ENCODE measurements around the gene DNHD1.

The DNHD1 gene

DNA sequence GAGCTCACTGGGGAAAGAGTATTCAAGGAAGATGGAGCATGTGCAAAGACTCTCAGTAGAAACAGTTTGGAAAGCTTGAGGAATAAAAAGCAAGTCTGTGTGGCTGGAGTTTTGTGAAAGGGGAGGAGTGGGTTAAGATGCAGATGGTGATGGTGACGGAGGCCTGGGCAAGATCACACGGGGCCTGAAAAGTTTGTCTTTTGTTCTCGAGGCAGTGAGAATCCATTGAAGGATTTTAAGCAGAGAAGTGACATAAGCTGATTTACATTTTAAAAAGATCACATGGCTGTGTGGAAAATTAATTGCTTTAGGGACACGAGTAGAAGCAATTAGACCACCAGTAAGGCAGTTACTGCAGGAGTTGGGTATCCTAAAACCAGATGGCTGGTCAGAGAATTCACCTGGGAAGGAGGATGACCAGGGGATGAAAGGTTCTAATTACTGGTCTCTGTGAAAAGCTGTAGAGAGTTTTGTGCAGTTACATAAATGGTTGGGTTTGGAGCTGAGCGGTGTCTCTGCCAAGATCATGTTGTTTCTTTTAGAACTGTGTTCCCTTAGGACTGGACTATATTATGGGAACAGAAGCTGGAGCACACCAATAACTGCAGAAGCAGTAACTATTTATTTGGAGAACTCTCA lies 99.3 kb downstream of the DNHD1 start:
- no peak for DNase-seq

DNA sequence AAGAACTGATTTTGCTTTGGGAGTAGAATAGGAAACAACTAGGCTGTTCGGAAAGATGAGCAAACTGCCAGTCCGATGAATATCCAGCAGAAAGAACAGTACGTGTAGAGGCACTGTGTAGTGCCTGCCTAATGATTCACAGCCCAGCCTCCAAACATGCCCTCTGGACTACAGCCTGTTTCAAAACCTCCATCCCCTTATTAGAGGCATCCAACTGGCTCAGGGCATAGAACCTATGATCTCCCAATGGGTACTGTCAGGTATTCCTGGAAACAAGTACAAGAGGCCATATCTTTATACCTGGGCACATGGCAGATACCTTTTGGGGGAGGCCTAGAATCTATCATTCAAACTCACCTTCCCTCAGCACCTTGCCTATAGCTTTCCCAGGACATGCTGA lies 101.5 kb downstream of the DNHD1 start:
- DNase-seq = no peak

DNA sequence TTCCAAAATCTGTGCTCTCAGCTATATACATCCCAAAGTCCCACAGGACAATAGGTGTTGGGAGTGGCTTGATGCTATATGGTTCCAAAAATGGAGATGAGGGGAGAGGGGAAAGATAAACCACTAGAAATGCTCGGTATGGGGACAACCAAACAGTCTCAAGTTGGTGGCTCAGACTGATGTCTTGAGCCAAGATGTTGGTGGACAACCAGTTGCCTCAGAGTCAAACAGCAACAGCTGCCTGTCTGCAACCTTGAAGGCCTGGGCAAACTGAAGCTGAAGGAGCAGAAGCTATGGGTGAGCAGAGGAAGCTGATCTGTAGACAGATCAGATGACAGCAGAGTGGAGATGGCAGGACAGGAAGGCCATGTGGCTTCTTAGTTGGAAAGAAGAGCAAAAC lies 102.4 kb downstream of the DNHD1 start:
- no peak for DNase-seq

DNA sequence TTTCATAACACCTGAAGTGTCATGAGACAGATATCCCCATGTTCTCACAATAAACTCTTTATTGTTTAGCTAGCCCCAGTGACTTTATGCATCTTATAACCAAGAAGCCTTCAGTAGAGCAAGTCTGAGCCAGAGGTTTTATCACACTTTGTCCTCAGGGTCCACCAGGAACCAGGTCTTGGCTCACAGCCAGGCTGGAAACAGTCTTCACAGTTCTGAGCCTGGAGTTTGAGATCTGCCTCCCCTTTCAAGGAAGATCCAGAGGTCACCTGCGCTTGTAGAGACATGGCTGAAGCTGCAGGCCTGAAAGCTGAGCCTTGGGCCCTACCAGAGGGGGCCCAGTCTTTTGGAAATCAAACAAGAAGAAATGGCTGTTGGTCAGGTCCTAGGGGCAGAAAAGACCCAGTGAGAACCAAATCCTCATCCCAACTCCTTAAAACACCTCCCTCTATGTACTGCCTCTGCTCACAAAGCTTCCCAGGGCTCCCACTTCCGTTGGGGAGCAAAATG lies 102.9 kb downstream of the DNHD1 start:
- DNase-seq = no peak

DNA sequence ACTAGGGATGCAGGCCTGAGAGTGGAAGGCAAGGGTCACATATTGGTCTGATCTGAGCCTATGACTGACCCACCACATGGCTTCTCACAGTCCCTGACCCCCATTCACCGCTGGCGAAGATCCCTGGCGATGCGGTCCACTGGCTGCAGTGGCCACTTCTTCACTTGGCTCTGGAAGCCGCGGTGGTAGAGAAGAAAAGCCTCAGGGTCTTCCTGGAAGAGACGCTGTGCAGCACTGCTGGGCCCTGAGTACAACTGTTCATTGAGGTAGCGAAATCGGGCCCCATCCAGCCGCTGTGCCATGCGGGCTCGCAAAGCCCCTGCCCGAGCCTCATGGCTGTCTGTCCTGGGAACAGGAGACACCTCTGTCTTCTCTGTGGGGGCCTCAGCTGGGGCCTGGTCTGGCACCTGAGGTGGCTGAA lies 104.0 kb downstream of the DNHD1 start:
- DNase-seq = no peak

DNA sequence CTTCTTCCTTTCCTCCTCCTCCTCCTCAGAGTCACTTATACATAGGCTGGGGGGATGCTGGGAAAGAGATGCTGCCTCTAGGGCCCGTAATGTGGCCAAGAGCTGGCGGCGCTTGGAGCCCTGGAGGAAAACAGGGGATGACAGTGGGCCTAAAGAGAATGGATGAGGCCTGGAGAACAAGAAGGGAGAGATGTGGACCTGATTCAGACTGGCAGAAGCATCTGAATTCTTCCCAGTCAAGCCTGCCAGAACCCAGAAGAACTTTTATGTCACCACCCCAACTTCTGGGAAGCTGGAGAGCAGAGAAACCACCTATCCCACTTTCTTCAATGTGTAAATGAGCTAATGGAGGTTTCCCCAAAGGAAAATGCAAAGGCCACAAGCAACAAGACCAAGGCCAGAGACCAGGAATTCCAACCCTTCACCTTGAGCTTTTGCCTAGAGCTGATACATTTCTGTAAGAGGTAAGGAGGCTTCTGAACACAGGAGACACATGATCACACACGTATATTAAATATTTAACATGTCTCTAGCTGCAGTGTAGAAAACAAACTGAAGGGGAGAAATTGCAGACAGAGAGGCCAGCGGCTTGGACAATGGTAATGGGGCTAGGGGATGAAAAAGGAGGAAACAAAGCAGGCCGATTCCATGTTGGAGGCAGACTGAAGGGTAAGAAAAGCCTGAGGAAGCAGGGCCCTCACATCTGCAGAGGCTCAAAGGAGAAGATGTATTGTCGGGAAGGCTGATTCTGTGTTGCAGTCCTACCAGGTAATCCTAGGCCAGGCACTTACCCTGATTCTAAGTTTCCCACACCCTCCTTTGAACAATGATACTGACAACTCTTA lies 105.2 kb downstream of the DNHD1 start:
- DNase-seq = no peak

DNA sequence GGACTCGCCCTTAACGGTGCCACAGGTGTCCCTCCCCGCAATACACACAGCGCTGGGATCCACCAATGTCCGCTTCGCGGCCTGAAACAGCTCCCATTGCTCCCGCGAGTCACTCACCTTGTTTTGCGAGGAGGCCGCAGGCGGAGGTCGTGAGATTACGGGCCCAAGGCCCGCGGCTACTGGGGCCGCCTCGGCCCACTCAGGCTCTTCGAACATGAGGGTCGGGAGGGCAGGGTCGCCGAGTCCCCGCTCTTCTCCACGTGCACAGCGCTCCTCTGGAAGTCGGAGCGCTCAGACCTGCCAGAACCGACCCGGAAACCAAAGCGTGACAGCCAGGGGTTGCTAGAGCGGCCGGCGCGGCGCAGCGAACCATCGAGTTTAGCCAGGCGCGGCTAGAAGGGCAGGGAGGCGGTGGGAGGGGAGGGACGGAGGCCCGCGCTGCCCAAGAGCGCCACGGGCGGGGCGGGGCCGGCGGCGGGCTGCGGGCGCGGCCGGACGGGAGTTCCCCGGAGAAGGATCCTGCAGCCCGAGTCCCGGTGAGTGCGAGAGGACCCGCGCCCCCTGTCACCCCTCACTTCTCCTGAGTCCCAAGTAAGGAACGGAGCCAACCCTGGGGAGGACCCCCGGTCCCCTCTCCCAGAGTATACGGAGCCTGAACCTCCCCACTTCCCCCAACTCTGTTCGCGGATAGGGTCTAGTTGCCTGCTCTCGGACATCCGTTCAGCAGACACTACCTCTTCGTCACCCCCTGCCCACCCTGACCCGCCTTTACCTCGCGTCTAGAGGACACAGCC lies 106.4 kb downstream of the DNHD1 start, which contains the start of the genes ILK and RRP8:
Gene ILK (plus strand): TSS at position 488 of the 794 bp plus-strand sequence. CDS start 498 bp downstream, outside the sequence.
Gene RRP8 (minus strand): TSS at position 330 of the 794 bp plus-strand sequence. CDS start 114 bp downstream, at position 216.
- DNase-seq = peak; percentile 86

DNA sequence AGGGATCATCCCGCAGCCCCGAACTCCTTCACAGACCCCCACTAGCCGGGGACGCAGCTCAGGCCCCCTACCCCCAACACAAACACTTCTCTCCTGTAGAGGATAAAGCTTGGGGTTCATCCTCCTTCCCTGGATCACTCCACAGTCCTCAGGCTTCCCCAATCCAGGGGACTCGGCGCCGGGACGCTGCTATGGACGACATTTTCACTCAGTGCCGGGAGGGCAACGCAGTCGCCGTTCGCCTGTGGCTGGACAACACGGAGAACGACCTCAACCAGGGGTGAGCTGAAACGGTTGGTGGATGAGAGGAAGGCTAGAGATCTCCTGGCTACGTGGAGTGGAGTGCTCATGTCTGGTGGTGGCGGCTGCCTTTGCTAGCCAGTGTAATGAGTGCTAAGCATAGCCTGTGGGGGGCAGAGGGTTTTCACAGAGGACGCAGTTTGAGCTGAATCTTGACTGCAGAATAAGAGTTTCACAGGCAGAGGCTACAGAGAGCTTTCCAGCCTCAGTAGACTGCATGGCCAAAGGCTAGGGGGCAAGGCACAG lies 107.1 kb downstream of the DNHD1 start:
- peak; percentile 73 for DNase-seq

DNA sequence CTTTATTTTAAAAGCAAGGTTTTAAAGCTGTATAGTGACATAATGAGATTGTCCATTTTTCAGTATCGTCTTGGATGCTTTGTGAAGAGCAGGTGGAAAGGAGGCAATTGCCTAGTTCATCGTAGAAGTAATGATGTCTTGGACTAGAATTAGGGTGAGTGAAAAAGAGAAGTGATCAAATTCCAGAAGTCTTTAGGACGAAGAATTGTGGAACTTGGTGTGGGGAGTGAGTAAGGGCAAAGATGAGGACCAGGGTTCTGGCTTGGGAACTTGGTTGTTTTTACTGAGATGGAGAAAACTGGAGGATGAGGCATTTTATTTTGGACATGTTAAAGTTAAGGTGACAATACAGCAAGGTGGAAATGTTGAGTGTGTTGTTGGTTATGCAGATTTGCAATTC lies 107.7 kb downstream of the DNHD1 start:
- DNase-seq = no peak

DNA sequence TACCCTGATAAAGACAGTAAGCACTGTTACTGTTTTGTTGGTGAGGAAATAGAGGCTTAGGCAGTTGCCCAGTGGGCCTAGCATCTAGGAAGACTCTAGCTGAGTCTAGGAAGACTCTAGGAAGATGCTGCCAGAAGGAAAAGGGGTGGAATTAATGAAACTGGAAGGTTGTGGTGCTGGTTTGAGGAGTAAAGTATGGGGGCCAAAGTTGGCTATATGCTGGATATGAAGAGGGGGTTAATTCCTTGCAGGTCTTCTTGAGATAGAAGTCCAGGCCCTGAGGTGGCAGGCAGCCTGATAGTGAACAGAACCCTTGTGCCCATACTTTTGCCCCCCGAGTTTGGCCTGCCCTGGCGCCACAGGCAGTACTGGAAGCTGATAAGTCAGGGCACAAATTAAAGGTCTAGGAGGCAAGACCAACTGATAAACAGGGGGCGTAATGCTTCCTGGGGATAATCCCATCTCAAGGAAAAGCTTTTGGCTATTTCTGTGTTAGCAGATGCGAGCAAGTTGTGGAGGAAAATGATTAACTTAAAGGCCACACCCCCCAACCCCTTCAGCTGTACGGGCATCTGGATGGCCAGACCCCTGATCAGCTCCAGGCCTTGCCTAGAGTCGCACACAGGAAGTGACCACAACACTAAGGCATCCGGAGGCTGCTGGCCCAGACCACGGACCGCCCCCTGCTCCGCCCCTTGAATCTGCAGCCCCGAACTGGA lies 109.5 kb downstream of the DNHD1 start:
- peak; percentile 98 for DNase-seq

DNA sequence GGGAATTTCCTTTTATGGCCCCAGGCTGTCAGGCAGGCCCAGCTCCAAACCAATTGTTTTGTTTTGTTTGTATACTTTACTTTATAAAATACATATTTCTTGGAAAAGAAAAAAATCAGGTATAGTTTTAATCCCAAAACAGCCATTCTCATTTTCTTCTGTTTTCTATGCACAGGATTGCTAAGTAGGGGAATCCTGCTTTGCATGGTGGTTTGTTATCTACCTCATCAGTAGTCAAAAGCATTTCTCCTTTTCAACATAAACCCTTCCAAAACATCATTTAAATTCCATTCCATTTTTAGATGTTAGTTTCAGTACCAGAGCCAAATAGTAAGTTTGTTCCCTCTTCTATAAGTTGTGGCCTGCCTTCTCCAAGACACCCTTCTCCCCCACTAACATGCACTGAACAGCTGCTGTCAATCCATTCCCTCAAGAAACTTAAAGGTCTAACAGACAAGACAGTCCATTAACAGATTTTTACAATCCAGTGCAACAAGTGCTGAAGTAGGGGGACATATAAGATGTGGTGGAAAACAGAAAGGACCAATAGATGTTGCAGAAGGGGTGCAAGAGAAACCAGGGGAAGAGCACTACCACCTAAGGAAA lies 110.2 kb downstream of the DNHD1 start:
- DNase-seq = no peak

DNA sequence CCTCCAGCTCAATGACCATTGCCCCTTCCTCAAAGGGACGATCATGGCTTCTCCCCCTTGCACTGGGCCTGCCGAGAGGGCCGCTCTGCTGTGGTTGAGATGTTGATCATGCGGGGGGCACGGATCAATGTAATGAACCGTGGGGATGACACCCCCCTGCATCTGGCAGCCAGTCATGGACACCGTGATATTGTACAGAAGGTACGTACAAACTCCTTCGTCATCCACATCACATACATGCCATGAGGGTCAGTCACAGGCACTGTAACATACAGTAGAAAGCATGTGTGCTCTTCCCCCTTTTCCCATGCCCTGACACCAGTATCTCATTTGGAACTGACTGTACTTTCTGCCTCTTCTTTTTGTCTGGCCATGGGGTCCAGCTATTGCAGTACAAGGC lies 110.9 kb downstream of the DNHD1 start:
- no peak for DNase-seq

DNA sequence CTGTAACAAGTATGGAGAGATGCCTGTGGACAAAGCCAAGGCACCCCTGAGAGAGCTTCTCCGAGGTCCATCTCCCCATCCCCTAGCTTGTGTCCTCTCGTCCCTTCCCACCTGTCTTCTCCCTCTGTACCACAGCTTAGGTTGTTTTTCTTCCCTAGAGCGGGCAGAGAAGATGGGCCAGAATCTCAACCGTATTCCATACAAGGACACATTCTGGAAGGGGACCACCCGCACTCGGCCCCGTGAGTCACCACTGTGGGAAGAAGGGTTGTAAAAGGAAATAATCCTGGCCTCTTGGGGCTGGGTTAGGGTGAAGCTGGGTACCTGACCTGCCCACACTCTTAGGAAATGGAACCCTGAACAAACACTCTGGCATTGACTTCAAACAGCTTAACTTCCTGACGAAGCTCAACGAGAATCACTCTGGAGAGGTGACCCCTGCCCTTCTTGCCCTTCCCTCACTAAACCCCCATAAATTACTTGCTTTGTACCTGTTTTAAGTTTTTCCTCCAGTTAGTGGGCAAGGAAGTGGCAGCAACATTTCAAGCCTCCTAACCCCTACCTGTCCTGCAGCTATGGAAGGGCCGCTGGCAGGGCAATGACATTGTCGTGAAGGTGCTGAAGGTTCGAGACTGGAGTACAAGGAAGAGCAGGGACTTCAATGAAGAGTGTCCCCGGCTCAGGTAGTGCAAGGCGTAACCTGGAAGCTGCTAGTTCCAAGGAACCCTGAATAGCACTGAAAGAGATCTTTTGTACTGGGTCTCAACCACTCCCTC lies 111.8 kb downstream of the DNHD1 start:
- DNase-seq = no peak

DNA sequence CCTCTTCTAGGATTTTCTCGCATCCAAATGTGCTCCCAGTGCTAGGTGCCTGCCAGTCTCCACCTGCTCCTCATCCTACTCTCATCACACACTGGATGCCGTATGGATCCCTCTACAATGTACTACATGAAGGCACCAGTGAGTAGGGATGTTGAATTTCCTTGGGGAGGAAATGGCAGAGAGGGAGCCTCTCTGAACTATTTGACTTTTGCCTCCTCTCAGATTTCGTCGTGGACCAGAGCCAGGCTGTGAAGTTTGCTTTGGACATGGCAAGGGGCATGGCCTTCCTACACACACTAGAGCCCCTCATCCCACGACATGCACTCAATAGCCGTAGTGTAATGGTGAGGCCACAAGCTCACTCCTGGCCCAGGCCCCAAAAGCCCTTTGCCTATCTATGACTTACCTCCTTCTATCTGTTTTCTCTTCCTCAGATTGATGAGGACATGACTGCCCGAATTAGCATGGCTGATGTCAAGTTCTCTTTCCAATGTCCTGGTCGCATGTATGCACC lies 112.5 kb downstream of the DNHD1 start:
- no peak for DNase-seq

DNA sequence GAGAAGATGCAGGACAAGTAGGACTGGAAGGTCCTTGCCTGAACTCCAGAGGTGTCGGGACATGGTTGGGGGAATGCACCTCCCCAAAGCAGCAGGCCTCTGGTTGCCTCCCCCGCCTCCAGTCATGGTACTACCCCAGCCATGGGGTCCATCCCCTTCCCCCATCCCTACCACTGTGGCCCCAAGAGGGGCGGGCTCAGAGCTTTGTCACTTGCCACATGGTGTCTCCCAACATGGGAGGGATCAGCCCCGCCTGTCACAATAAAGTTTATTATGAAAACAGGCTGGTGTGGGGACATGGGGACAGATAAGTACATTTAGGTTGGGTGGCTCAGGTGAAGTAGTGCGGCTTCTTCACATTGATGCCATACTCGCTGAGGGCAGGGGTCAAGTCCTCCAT lies 113.5 kb downstream of the DNHD1 start:
- DNase-seq = no peak

DNA sequence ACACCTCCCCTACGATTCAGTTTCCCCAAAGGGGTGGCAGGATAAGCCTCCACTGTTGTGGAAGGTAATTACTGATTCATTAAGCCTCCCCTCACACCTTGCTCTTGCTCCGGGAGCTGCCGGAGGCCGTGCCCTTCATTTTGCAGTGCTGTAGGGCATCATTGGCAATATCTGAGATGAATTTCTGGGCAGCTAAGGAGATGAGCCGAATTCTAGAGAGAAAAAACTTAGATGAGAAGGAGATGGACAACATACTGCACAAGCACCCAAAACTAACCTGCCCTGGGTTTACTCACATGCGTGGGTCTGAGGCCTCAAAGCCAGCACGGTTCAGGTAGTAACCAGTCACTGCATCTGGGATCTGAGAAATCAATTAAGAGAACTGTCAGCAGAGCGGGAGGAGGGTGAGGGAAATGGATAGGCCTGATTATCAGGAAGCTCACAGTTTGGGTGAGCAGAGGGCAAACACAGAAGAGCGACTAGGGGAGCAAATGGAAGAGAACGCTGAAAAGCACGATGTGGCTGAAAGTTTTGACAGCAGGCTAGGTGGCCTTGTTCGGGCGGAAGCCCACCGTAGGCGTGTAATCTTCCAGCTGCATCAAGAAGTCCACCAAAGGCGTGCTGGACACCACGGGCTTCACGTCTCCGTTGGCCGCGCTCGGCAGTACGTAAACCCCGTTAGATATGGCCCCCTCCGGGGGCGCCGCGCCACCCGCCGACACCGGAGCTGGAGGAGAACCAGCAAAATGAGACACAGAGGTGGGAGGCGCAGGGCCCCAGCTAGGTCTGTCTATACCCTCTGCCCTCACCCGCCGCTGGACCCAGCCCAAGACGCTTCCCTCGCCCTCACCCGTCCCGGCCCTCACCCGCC lies 114.2 kb downstream of the DNHD1 start:
- peak; percentile 13 for DNase-seq

DNA sequence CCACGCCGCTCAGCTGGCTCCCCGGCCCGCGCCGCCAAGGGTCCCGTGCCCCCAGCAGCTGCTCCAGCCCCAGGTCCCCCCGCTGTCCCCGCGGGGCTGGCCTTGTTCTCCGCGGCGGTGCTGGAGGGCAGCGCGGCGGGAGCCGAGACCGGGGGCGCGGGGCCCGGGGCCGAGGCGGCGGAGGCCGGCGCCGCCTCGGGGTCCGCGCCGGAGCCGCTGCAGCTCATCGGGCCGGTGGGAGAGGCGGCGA lies 114.8 kb downstream of the DNHD1 start:
- DNase-seq = no peak

DNA sequence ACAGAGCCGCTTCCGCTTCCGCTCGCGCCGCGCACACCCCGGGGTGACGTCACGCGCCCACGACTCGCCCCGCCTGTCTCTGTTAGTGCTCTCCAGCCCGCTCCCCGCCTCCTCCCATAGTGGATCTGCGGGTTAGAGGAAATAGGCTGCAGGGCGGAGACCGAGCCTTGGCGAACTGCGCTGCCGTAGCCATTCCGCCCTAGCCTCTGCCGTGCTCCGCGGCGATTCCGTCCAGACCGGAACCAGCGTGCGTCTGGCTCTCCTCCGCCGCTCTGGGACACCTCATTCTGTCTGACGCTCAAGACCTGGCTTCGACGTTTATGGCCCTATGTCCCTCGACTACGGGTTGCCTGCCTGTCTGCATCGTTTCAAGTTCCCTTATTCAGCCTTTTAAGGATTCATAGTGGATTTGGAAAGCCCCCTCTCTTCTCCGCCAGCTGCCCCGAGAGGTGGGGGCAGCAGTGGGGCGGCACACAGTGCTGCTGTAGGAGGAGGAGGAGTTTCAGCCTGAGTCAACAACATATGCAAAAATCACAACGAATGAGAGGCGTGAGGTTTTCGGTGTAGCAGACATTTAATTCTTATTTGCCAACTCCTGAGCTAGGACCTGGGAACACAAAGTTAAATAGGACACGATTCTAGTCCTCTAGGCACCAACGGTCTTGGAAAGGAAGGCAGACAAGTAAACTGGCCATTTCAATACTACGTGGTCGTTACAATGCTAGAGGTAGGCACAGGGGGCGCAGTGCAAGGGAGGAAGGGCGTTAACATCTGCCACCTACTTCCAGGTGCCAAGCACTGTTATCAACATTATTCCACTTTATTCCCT lies 115.3 kb downstream of the DNHD1 start, which contains the start of gene TAF10:
Gene TAF10 (minus strand): TSS at position 4 of the 829 bp plus-strand sequence. CDS start 27 bp downstream, outside the sequence.
- DNase-seq = peak; percentile 89

DNA sequence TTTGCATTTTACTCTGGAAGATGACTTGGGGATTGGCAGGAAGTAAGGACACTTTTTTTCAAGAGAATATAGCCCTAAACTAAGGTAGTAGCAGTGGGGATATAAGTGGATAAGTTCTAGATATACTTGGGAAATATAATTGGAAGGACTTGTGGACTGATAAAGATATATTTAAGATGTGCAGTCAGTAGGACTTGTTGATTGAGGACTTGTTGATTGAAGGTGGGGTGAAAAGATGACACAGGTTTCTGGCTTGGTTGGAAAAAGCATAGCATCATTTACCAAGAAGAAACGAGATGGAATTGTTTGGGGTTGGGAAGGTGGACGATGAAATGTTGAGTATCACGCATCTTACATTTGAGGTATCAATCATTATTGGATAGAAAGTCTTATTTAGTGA lies 116.4 kb downstream of the DNHD1 start:
- DNase-seq = no peak
